T-helper 17 cell (primary cell): ENCODE measurements around the gene UVSSA. TPM values are rescaled to one million over a fixed set of nuclear protein-coding genes. Genes with fewer than 3 reads are reported as not detected.

Experiments used
- ATAC-seq: fragments of 150-1000 bp; cut with Tn5 transposase; 2 replicates; pipeline ENCODE4 v1.10.0; 2021; ENCODE audit warnings: mild to moderate bottlenecking, moderate library complexity
- DNase-seq, 3 donors: peaks; one replicate each; pipeline versions ENCODE4 v3.0.0 to v3.0.0-alpha.2; 2020 to 2021
- H3K9me3 ChIP-seq: one replicate; pipeline ENCODE4 v1.7.0; 2013; ENCODE audit warnings: low read length, mild to moderate bottlenecking; ENCODE audit not compliant: control insufficient read depth, poor library complexity, severe bottlenecking
- H3K27ac Mint-ChIP-seq: one replicate; pipeline ENCODE4 v1.8.0; 2022; ENCODE audit warnings: mild to moderate bottlenecking, moderate library complexity, mixed read lengths
- H3K27me3 Mint-ChIP-seq: one replicate; pipeline ENCODE4 v1.8.0; 2022; ENCODE audit warnings: mixed read lengths
- H3K36me3 Mint-ChIP-seq: one replicate; pipeline ENCODE4 v1.8.0; 2022; ENCODE audit warnings: low read depth, mixed read lengths
- H3K4me1 Mint-ChIP-seq: one replicate; pipeline ENCODE4 v1.8.0; 2022; ENCODE audit warnings: mild to moderate bottlenecking, mixed read lengths
- H3K4me3 Mint-ChIP-seq: one replicate; pipeline ENCODE4 v1.8.0; 2022; ENCODE audit warnings: mild to moderate bottlenecking, moderate library complexity, mixed read lengths
- total RNA-seq, 4 donors: library from RNA in 2 of 4; stranded (reverse) in 2 of 4; gene quantifications; one replicate each; pipeline ENCODE4 v1.2.3 and lab custom pipeline; 2022 to 2026

Gene UVSSA
- total RNA-seq, 2 donors from 2014 or later, result 36.0 to 37.1 TPM

GRCh38 chr4:1354136-1354982 lies 7.4 kb downstream of the UVSSA start:
- no peaks in the 10 kb centered on the region for H3K27me3 Mint-ChIP-seq
- H3K4me3 Mint-ChIP-seq, result no peak overlapping the region
- no peak overlapping the region for H3K27ac Mint-ChIP-seq
- ATAC-seq (no peak), DNase-seq (no peak)
- no peaks in the 10 kb centered on the region for H3K9me3 ChIP-seq
- no peaks in the 10 kb centered on the region for H3K36me3 Mint-ChIP-seq
- H3K4me1 Mint-ChIP-seq, result peaks cover 11% of the 10 kb centered on the region

DNA sequence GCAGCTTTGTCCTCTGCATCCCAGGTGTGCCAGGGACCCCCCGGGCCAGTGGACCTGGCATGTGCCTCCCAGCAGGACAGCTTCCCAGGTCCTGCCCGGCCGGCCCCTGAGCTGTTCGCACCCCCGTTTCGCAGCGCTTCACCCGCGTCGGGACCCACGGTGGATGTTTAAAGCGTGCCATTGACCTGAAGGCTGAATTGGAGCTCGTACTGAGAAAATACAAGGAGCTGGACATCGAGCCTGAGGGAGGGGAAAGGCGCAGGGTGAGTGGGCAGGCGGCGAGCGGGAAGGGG lies 7.9 kb downstream of the UVSSA start:
- Mint-ChIP-seq H3K27me3 (no peaks in the 10 kb centered on the region), H3K27ac (no peak overlapping the region), H3K4me3 (no peak overlapping the region), H3K4me1 (peaks cover 9% of the 10 kb centered on the region), H3K36me3 (no peaks in the 10 kb centered on the region)
- ATAC-seq, result no peak
- no peak for DNase-seq
- H3K9me3 ChIP-seq, result no peaks in the 10 kb centered on the region

DNA sequence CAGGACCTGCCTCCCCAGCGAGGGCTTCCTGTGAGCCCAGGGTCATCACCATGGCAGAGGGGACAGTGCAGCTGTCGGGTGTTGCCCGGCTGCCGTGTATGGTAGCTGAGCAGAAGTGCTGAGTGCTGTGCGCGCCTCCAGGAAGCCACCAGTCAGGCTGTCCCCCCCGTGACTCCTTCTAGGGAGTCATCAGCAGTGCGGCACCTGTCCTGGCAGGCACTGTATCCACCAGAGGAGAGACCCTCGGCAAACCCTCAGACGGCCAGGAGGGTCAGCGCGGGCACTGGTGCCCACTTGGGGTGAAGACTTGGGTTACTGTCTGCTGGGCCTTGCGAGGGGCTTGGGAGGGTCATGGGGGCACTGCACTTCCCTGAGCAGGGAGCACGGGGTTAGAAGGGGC lies 8.4 kb downstream of the UVSSA start:
- no peak for ATAC-seq
- H3K4me3 Mint-ChIP-seq, result no peak overlapping the region
- H3K9me3 ChIP-seq, result no peaks in the 10 kb centered on the region
- peaks cover 7% of the 10 kb centered on the region for H3K4me1 Mint-ChIP-seq
- H3K27ac Mint-ChIP-seq, result no peak overlapping the region
- no peaks in the 10 kb centered on the region for H3K36me3 Mint-ChIP-seq
- DNase-seq, result no peak
- no peaks in the 10 kb centered on the region for H3K27me3 Mint-ChIP-seq

- Mint-ChIP-seq H3K36me3 (no peaks in the 10 kb centered on the region), H3K27me3 (no peaks in the 10 kb centered on the region), H3K27ac (no peak overlapping the region), H3K4me1 (peaks cover 6% of the 10 kb centered on the region), H3K4me3 (no peak overlapping the region)
- no peaks in the 10 kb centered on the region for H3K9me3 ChIP-seq
- DNase-seq, result peak in 1 of 3 donors; percentile 33
- ATAC-seq, result no peak
Observed at GRCh38 chr4:1356181-1356998, 9.4 kb downstream of the UVSSA start.

- Mint-ChIP-seq H3K4me1 (peaks cover 2% of the 10 kb centered on the region), H3K27ac (no peak overlapping the region), H3K27me3 (no peaks in the 10 kb centered on the region), H3K4me3 (no peak overlapping the region), H3K36me3 (no peaks in the 10 kb centered on the region)
- no peaks in the 10 kb centered on the region for H3K9me3 ChIP-seq
- ATAC-seq (no peak), DNase-seq (no peak)
Observed at GRCh38 chr4:1357356-1358248, 10.6 kb downstream of the UVSSA start.

GRCh38 chr4:1358421-1359143 lies 11.6 kb downstream of the UVSSA start:
- no peaks in the 10 kb centered on the region for H3K27me3 Mint-ChIP-seq
- H3K9me3 ChIP-seq, result no peaks in the 10 kb centered on the region
- no peak for DNase-seq
- H3K4me3 Mint-ChIP-seq, result no peak overlapping the region
- no peaks in the 10 kb centered on the region for H3K36me3 Mint-ChIP-seq
- ATAC-seq, result no peak
- peaks cover 2% of the 10 kb centered on the region for H3K4me1 Mint-ChIP-seq
- H3K27ac Mint-ChIP-seq, result no peak overlapping the region

DNA sequence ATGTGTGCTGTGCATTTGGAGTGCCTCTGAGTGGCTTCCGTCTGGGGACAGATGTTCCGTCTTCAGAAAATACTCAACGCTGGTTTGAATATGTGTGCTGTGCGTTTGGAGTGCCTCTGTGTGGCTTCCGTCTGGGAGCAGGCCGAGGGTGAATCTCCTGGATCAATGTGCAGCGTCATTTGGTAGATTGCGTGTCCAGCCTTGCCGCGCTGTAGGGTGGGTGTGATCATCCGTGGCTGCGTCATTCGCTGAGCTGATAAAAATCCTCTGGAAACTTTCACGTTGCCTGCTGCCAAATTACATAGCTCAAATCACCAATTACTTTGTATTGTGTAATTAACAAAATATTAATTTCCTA lies 12.1 kb downstream of the UVSSA start:
- H3K4me3 Mint-ChIP-seq, result no peak overlapping the region
- ATAC-seq, result no peak
- no peaks in the 10 kb centered on the region for H3K36me3 Mint-ChIP-seq
- H3K27me3 Mint-ChIP-seq, result no peaks in the 10 kb centered on the region
- no peak for DNase-seq
- no peak overlapping the region for H3K27ac Mint-ChIP-seq
- no peaks in the 10 kb centered on the region for H3K9me3 ChIP-seq
- H3K4me1 Mint-ChIP-seq, result peaks cover 2% of the 10 kb centered on the region

GRCh38 chr4:1359976-1360375 lies 13.0 kb downstream of the UVSSA start:
- no peaks in the 10 kb centered on the region for H3K27me3 Mint-ChIP-seq
- H3K4me1 Mint-ChIP-seq, result peaks cover 2% of the 10 kb centered on the region
- H3K27ac Mint-ChIP-seq, result no peak overlapping the region
- H3K36me3 Mint-ChIP-seq, result no peaks in the 10 kb centered on the region
- ATAC-seq (no peak), DNase-seq (no peak)
- H3K4me3 Mint-ChIP-seq, result no peak overlapping the region
- no peaks in the 10 kb centered on the region for H3K9me3 ChIP-seq

GRCh38 chr4:1360423-1361283 lies 13.6 kb downstream of the UVSSA start:
- H3K9me3 ChIP-seq, result no peaks in the 10 kb centered on the region
- Mint-ChIP-seq H3K36me3 (no peaks in the 10 kb centered on the region), H3K4me3 (no peak overlapping the region), H3K27ac (no peak overlapping the region), H3K4me1 (peaks cover 2% of the 10 kb centered on the region), H3K27me3 (no peaks in the 10 kb centered on the region)
- ATAC-seq (no peak), DNase-seq (no peak)

DNA sequence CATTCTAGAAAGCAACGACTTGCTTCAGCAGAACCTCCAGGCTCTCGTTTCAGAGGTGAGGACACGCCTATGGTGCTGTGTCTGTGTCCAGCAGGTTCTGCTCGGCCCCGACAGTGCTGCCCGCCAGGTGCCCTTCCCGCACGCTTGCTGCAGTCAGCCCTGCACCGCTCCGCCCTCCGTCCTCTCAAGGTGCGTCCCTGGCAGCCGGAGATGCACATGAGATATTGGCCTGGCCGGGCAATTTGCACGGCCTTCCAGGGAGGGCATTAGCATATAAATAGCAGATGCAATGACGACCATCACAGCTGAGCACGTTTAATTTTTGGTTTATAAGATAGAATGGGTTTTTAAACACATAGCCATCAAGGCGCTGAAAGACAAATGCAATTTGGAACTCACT lies 14.4 kb downstream of the UVSSA start:
- no peak overlapping the region for H3K27ac Mint-ChIP-seq
- no peaks in the 10 kb centered on the region for H3K27me3 Mint-ChIP-seq
- no peaks in the 10 kb centered on the region for H3K4me1 Mint-ChIP-seq
- no peaks in the 10 kb centered on the region for H3K36me3 Mint-ChIP-seq
- no peak for ATAC-seq
- no peaks in the 10 kb centered on the region for H3K9me3 ChIP-seq
- H3K4me3 Mint-ChIP-seq, result no peak overlapping the region
- DNase-seq, result no peak

- Mint-ChIP-seq H3K36me3 (no peaks in the 10 kb centered on the region), H3K27me3 (no peaks in the 10 kb centered on the region), H3K4me1 (no peaks in the 10 kb centered on the region), H3K4me3 (no peak overlapping the region), H3K27ac (no peak overlapping the region)
- H3K9me3 ChIP-seq, result no peaks in the 10 kb centered on the region
- no peak for ATAC-seq
- DNase-seq, result no peak
Observed at GRCh38 chr4:1362046-1362445, 15.0 kb downstream of the UVSSA start.

DNA sequence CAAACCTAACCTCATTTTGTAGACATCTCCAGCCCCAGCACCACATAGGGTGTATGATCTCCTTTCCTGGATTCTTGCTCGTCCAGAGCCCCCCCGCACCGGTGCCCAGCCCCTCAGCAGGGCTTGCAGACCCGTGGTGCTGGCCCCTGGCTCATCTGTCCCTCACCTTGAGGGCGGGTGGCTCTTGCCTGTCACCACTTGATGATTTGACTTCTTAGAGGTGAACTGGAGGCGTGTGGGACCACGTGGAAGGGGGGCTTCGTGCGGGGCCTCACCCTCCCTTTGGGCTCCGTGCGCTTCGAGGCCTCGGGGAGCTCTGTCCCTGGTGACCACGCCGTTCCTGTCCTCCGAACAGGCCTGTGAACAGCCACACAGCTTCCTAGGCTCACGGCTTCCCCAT lies 15.5 kb downstream of the UVSSA start:
- H3K27ac Mint-ChIP-seq, result no peak overlapping the region
- H3K9me3 ChIP-seq, result no peaks in the 10 kb centered on the region
- ATAC-seq (no peak), DNase-seq (no peak)
- H3K36me3 Mint-ChIP-seq, result no peaks in the 10 kb centered on the region
- H3K4me1 Mint-ChIP-seq, result no peaks in the 10 kb centered on the region
- no peak overlapping the region for H3K4me3 Mint-ChIP-seq
- H3K27me3 Mint-ChIP-seq, result no peaks in the 10 kb centered on the region
